ENCODE data around the gene LRRC75A.

LRRC75A gene

DNA sequence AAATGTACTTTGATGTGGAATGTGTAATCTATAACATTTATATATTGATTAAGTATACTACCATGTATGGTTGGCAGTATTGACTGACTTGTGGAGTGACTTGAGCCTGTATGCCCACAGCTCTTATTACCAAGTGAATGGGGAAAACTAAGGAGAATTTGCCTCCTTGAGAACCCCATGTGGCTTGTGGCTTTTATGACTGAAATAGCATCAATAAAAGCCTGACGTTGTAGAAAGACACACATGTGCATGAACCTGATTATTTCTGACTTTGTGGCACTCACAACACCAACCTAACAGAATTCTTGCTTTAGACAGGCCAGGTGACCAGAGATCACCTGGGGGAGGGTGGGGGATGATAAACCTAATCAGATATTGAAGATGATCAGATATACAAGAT is 2.1 kb upstream of the LRRC75A start:
- DNase-seq (ENCODE audit: low read depth in 2 of 3, low spot score in 1 of 3) = no peak

- no peak for DNase-seq (ENCODE audit: low read depth in 2 of 3, low spot score in 1 of 3)
Observed at GRCh38 chr17:16493531-16494046, 1.6 kb upstream of the LRRC75A start.

DNA sequence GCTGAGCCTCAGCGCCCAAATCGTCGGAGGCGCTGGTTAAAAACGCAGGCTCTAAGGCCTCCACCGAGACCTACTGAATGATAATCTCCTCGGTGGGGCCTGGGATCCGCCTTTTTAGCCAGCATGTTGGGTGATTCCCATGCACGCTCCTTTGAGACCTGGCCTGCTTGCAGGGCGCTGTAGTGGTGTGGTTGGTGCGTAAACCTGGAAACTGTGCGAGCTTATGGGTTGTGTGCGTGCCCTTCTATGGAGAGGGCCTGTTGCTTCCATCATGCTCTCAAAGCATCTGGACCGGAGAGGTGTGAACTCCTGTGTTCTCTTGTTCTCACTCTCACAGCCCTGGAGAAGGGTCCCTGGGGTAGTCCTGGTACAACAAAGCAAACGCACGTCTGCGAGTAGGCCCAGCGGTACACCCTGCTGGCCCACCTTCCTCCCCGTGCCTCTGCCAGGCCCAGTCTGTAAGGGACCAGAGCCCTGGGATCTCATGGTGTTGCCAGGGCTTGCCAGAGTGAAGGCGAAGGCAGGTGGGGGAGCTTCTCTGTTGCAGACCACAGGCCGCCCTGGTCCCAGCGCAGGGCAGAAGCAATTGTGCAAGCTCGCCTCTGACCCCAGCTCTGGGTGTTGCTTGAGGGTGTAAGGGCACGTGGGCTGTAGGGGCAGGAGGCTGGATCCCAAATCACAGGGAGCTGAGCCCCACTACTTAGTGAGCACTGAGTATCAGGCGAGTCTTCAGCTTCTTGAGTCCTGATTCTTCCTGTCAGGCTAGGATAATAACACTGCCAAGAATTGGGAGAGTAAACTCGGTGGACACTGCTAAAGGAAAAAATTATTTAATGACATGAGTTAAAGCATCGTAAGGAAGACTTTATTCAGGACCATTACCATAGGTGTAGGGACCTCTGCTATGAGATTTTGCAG is 879 bp upstream of the LRRC75A start:
- DNase-seq (ENCODE audit: low read depth in 2 of 3, low spot score in 1 of 3) = no peak

- peak in 1 of 3 donors; percentile 8 for DNase-seq (ENCODE audit: low read depth in 2 of 3, low spot score in 1 of 3)
Observed at GRCh38 chr17:16491131-16491702, 776 bp downstream of the LRRC75A start.

- DNase-seq (ENCODE audit: low read depth in 2 of 3, low spot score in 1 of 3) = no peak
Observed at GRCh38 chr17:16489431-16489830, 2.6 kb downstream of the LRRC75A start.

GRCh38 chr17:16488968-16489337 is 3.0 kb downstream of the LRRC75A start:
- no peak for DNase-seq (ENCODE audit: low read depth in 2 of 3, low spot score in 1 of 3)

DNA sequence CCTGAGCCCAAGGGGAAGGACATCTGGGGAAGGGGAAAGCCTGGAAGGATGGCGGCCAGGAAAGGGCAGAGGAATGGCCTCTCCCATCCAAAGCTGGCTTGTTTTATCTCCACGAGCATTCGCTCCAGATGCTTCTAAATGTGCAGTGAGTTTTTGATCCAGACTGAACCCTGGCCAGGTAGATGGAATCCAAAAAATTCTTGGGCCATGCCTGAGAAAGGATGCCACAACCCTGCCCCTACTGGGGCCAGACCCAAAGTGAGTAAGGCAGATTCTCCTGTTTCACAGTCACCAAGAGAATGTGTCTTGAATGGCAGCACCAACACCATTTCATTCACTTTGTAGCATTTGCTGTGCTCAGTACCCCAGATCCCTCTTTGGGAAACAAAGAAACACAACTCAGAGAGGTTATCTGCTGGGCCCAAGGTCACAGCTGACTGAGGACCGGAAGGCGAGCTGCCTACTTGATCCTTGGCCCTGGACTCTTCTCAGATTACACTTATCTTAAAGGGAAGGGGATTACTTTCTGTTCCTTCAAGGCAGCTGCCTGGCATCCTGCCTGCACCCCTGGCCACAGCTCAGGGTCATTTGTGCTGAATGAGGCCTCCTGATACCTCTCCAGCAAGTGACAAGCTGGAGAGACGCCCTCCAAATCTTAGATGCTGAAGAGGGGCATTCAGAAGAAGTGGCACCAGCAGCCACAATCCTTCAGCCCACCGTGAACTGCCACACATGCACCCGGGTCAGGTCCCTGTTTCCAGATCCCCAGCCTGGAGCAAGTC is 3.6 kb downstream of the LRRC75A start:
- DNase-seq (ENCODE audit: low read depth in 2 of 3, low spot score in 1 of 3) = no peak

DNA sequence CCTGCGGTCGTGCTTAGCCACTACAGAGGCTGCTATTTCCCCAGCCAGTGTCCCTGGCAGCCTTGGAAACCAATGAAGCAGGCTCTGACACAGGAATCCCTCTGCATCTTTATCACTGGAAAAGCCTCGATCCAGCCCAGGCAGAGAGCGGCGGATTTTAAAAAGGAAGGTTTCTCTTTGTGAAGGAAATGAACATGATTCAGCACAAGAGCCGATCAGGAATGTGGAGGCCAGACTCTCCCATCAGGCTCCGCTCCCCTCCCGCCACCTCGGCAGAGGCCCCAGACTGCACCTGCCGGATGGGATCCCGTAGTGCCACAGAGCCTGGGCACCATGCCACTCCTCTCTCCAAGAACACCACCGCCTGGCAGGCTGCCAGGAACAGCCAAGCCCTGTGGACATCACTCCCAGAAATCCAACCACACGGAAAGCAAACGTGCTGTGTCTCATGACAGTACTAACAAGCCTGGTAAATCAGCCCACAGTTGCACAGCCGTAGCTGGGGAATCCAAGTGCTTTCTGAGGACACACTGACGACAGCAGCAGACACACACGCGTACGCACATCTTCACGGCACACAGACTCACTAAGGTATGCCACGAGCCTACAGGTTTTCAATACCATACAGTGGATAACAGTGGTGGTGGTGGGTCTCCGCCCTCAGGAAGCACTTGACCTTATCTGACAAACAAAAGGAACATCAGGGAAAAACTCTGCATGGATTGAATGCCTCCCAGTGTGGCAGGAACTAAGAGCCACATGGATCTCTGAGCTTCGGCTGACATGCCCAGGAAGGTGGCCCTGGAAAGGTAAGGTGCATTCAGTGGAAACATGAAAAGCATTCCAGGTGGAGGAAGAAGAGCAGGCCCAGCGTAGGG is 5.4 kb downstream of the LRRC75A start:
- no peak for DNase-seq (ENCODE audit: low read depth in 2 of 3, low spot score in 1 of 3)

DNA sequence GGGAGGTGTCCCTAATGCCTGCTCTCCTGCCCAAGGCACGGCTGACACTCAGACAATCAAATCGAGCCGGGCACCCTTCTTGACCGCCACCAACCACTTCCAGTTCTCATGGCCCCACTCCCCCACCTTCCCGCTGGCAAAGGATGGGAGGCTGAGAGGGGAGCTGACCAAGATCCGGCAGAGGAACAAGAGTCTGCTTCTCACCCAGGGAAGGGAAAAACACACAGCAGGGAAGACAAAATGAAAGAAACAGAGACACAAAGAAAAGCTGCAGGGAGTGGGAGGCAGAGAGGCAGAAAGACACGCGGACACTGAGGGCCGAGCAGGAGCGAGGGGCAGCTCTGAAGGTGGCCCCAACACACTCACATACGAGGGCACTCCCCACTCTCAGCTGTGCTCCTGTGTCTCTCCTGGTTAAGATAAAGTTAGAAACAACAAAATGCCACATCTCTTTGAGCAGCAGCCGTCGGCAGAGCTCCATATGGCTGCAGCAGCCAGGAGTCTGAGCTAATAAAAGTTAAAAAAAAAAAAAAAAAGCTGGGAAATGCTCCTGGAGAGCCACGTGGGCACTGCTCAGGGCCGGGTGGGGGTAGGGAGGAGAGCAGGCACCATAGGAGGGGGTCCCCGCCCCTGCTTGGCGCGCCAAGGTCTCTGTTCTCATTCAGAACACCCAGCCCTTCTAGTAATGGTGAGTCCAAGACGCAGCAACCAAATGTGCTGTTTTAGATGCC is 7.4 kb downstream of the LRRC75A start:
- no peak for DNase-seq (ENCODE audit: low read depth in 2 of 3, low spot score in 1 of 3)

DNA sequence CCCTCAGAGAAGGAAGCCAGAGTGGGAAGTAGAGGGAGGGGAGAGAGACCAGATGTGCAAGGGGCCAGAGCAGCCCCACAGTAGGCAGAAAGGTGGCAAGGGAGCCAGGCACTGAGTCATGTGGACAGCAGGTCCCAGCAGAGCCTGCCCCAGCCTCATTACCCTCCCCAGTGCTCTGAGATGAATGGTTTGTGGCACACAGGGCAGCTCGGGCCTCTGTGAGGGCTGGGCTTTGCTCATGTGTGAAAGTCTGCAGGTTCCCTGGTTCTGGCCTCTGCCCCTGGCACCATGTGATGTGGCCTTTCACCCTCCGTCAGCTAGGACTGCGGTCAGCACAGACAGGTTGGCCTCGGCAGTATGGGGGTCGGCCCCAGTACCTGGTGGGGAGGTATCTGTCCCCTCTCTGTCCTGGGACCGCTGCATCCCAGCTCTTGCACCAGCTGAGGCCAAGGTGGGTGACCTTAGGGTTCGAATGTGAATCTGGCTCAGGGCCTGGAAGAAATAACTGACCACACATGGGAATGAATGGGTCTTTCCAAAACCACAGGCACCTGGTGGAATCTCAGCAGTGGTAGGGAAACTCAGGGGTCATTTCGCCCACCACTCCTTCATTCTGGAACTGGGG is 8.9 kb downstream of the LRRC75A start:
- DNase-seq (ENCODE audit: low read depth in 2 of 3, low spot score in 1 of 3) = no peak

DNA sequence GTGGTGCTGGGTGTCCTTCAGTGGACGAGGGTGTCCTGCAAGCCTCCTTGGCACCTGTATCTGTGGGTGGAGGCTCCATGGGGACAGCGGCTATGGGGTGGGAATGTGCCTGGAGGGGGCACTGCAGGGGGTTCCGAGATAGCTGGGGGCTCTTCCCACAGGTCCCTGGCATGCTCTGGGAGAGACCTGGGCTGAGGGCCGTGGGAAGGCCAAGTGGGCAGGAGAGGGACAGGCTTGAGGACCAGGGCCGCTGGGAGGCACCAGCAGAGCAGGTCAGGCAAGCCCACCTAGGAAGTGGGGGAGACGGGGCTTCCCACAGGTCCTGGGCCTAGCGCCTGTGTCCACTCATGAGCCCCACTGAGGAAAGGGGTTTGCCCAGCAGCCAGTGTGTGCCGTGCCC is 9.7 kb downstream of the LRRC75A start:
- DNase-seq (ENCODE audit: low read depth in 2 of 3, low spot score in 1 of 3) = no peak

- DNase-seq (ENCODE audit: low read depth in 2 of 3, low spot score in 1 of 3) = no peak
Observed at GRCh38 chr17:16480995-16481394, 11.0 kb downstream of the LRRC75A start.

DNA sequence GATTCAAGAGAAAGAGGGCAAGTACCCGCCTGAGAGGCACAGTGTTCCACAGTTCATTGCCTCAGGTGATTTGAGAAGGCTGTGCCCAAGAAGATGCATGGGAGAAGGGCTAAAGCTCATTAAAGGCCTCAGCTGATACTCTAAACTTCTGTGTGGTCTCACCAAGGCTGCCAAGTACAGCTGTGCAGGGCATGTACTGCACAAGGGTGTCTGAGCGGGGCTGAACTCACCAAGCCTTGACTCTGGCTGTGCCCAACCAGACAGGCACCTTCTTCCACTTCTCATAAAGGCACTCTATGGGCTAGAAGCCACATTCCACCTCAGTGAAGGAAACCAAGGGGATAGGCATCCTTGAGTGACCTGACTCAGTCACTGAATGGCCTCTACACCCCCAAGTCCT is 12.7 kb downstream of the LRRC75A start:
- DNase-seq (ENCODE audit: low read depth in 2 of 3, low spot score in 1 of 3) = no peak

GRCh38 chr17:16478649-16479048 is 13.3 kb downstream of the LRRC75A start:
- DNase-seq (ENCODE audit: low read depth in 2 of 3, low spot score in 1 of 3) = no peak

- DNase-seq (ENCODE audit: low read depth in 2 of 3, low spot score in 1 of 3) = no peak
Observed at GRCh38 chr17:16477666-16478065, 14.3 kb downstream of the LRRC75A start.

DNA sequence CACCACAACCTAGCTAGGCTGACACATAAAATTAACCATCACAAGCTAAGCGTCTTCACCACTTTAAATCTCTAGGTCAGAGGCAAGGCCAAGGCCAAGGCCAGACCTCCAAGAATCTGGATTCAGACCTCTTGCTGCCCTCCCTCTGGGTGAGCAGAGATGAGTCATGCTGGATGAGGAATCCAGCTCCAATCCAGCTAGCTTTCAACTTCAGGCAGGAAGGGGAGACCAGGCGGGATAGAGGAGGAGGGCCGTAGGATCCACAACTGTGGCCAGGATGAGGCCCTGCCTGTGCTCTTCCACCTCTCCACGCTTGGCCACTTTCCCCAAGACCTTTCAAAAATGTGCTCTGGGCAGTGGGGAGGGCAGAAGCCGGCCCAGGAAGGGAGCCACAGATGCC is 14.7 kb downstream of the LRRC75A start:
- no peak for DNase-seq (ENCODE audit: low read depth in 2 of 3, low spot score in 1 of 3)

GRCh38 chr17:16475179-16475704 is 16.8 kb downstream of the LRRC75A start:
- no peak for DNase-seq (ENCODE audit: low read depth in 2 of 3, low spot score in 1 of 3)

- no peak for DNase-seq (ENCODE audit: low read depth in 2 of 3, low spot score in 1 of 3)
Observed at GRCh38 chr17:16474012-16474725, 17.8 kb downstream of the LRRC75A start.
